Hepatic stellate cell (primary cell): ENCODE data around the gene LAMB4.
"Not testable (repeated sequence)": the region's sequence is repeated elsewhere in the genome, so short reads cannot be mapped to it uniquely, and the experiment has no call there.

ENCODE experiments used
- DNase-seq: peaks from one replicate; pipeline ENCODE4 v3.0.0; 2011; ENCODE audit warnings: low spot score

LAMB4 gene

DNA sequence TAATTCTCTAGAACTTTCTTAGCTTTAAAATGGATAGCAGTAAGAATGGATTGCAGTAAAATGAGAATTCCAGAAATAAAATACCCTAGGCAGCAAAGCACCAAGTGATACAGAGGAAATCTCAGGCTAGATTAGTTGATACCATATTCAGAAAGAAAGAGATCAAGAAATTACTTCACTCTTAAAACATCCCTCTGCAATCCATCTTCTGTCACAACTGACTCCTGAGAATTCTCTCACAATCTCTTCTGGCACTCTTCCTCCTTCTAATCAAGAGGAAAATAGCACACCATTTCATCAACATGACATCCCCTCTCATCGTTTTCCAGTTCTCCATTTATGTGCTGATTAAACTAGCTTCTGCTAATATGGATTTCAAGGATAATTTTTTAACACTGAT, 85.0 kb downstream of the LAMB4 start:
- peak; percentile 44 for DNase-seq

DNA sequence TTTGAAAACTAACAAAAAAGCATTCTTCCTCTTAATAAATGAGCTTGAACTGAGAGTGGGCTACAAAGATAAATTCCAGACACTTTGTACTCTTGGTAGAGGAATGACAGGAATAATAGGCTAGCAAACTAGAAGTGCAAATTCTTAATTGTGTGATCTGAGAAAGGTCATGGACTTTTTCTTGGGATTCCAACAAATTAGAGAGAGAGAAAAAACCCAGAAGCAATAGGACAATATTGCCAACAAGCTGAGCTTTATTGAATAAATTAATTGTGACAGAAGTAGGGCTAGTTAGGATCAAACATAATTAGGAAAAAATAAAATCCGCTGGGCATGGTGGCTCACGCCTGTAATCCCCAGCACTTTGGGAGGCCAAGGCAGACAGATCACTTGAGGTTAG, 85.8 kb downstream of the LAMB4 start:
- DNase-seq: no peak

DNA sequence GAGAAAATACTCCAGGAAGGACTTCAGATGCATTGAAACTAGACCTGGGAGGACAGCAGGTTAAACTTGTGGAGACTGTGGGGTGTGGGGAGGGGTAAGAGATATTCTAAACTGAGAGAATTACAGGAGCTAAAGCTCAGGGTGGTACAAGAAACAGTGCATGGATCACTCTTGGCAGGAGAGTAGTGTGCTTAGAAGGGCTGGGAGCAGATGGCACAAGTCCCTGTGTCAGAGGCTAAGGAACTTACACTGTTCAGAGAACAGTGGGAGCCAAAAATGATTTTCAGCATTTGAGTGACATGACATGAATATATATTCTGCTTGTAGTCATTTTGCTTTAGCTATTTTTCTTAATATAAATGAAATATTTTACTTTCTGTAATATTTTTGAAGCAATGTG, 91.2 kb downstream of the LAMB4 start:
- DNase-seq: no peak

DNA sequence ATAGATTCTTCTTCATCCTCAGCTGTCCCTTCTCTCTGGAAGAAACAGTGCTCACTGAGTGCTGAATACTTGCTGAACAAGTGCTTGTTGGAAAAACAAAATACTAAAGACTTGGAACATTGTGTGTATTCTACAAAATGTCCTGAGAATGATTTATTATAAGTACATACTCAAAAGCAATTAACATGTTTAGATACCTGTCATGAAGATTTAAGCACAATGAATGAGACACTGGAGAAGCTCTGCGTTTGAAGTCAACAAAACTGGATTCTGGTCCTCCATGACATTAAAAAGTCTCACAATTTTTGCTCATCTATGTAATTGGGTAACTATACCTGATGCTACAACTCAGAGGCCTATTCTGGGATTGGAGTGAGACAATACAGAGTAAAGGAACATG, 92.4 kb downstream of the LAMB4 start:
- no peak for DNase-seq

DNA sequence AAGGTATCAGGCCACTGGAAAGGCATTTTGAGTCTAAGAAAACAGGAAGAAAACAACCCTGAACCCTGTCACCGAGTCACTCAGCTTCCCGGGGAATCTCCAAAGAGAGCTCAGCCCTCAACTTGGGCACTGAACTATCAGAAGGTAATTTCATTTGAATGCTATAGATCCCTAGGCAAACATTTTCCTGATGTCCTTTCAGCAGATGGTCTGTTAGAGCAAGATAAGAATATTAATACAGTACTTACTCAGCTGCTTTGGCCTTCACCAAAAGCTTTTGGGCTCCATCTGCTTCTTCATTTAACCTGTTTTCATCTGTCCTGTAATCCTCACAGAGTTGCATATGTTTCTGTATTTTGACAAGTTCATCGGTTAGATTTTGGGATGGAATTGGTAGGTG, 93.0 kb downstream of the LAMB4 start:
- DNase-seq: no peak

DNA sequence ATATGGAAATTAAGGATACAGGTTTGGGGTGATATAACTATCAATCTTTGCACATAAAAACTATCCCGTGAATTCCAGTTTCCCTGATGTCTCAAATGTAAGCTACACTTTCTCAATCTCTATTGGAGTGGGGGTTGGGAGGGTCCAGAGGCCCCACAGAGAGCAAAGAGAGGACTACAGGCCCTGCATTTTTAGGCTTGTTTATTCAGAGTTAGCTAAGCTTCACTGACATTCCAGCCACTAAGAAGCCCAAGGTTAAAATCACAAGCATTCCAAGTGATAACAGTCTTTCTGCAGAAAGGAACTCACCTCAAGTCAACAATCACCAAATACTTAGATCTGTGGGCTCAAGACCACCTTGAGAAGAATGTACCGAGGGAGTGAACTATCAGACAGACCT, 95.6 kb downstream of the LAMB4 start:
- DNase-seq: no peak

DNA sequence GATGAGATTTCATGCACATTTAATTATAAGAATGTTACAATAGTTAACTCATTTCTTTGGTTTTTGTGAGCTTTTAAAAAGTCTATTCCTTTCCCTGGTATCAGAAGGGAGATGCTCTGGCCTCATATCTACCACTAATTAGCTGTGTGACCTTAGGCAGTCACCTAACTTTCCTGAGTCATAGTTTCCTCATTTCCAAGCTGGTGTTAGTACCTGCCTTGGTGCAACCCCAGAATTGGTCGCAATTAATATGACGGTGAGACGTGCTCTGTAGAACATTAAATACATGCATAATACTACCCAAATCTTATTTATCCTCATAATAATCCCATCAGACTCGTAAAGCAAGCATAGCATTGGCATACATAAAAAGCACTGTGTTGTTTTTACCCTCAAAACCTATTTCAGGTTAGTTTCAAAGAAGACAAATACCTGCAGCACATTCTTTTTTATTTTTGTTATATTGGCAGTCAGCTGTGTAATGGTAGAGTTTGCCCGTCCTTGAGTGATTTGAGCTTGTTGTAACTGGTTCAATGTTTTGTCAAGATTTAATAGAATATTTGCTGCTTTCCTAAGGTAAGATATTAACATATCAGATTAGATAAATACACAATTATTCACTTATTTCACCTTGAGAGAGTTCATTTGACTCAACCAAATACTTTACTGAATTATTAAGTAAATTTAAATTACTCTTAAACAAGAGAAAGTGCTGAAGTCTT, 96.2 kb downstream of the LAMB4 start:
- DNase-seq: no peak

DNA sequence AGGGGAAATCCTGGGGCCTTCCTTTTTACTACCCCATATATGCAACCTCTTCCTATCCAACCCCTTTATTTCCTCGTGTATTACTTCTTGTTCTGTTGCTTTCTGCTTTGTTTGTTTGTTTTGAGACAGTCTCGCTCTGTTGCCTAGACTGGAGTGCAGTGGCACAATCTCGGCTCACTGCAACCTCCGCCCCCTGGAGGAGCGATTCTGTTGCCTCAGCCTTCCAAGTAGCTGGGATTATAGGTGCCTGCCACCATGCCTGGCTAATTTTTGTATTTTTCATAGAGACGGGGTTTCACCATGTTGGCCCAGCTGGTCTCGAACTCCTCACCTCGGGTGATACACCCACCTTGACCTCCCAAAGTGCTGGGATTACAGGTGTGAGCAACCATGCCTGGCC, 96.9 kb downstream of the LAMB4 start:
- DNase-seq: not testable (repeated sequence)

DNA sequence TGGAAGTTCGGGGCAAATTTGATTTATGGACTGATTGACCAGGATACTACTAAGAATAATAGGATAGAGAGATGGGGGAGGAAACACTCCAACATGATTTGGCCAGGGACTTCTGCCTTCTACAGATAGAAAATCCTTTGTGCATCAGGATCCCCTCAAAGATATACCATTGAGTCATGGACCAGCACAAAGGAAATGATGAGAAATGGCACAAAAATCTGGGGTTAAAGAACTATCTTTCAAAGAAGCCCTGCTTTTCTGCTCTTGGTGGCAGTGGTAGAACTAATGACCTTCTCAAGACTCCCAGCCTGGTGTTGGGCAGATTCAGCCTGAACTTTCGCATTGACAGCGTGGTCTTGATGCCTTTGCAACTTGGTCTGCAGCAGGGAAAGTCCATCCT, 99.6 kb downstream of the LAMB4 start:
- DNase-seq: peak; percentile 21

DNA sequence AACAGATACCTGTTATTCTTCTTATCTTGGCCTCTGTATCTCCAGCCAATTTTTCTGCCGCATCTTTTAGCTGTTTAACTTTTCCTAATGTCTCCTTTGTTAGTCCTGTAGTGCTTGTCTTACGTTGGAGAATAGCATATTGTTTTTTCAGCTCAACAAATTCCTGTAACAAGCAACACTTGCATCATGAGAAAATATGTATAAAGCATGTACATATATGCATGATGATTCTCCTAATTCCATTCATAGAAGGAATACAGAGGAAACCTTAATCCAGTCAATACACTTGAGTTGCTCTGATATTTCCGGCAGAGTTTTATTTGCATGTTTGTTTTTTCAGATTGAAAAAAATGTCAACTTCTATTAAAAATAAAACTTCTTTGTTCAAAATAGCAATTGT, 101.1 kb downstream of the LAMB4 start:
- DNase-seq: no peak

DNA sequence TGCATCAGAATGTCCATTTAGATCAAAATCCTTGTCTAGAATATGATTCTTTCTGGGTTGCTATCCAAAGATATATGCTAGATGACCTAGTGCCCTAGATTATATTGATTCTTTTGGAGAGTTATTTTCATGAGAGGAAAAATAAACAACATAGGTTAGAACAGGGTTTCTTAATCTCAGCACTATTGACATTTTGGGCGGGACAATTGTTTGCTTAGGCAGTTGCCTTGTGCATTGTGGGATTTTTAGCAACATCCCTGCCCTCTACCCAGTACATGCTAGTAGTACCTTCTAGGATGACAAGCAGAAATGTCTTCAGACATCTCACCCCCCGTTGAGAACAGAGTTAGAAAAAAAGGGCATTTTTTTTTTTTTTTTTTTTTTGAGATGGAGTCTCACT, 102.0 kb downstream of the LAMB4 start:
- DNase-seq: no peak

DNA sequence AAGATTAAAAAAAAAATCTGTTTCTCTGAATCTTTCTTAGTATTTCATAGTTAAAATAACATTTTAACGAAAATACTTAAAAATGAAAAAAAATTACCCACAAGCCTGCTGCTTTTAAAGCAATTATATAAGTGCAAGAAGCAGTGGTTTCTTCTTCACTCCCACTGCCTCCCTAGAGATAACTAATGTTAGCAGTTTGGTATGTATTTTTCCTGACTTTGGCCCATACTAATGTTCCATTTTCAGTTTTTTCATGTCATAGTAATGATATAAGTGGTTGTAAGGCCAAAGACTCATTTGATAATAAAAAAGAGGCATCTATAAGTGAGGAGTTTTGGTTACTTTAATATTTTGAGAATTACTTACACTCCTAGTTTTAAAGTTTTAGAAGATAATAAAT, 102.9 kb downstream of the LAMB4 start:
- no peak for DNase-seq

DNA sequence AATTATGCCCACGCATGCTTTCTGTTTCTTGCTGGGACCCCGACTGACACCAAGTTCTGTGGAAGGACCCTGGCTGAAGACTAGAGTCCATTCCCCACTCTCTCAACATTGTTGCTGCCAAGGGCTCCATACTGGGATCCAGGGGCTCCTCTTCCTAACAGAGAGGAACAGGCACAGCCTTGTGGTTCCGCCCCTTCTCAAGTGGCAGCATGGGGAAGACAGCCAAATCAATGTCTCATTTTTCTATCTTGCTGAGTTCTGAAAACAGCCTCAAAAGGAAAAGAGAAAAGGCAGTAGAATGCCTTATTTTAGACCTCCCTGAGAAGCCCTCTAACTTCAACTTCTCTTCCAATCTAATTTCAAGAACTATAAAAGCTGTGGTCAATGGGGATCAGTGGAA, 103.5 kb downstream of the LAMB4 start:
- DNase-seq: no peak

DNA sequence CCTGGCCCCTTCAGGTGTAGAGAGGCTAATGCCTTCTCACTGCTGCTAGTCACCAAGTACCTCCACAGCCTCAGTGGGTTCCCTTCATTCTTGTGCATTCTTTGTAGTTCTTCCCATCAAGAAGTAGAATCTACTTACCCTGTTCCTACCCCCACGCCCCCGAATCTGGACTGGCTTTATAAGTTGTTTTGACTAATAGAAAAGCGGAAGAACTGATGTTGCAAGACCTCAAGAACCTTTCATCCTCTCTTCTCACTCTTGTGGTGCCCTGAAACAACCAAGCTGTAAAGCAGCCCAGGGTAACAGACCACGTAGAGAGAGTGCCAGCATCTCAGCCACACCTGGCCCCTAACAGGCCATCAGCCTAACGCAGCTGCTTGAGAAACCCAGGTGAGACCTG, 104.0 kb downstream of the LAMB4 start:
- no peak for DNase-seq

DNA sequence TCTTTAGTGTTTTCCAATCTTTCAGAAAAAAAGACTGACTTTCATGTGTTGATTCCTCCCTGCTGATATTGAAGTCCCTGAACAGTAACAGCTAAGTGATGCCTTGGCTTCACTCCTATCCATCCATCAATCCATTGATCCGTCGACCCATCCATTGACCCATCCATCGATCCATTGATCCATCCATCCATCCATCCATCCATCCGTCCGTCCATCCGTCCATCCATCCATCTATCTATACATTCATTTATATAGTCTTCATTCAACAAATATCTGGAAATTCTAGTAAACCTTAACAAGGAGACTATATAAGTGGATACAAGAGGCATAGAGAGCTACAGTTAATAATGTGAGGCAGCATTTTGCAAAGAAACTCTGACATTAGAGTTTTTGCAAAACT, 105.6 kb downstream of the LAMB4 start:
- DNase-seq: no peak

DNA sequence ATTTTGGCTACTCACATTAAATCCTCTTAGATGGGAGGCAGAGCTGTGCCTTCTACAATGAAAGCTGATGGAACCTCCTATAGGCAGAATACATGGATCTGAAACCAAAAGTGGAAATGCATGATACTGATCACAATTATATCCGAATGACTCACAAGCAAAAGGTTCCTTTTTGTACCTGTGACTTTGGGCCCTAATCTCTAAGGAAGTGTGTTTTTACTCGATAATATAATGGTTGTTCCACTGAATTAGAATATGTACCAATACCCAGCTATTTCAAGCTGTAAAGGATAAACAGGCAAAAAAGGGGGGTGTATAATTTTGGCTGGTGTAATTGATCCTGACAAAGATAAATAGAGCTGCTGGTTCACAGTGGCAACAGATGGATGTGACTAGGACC, 109.6 kb downstream of the LAMB4 start:
- no peak for DNase-seq

DNA sequence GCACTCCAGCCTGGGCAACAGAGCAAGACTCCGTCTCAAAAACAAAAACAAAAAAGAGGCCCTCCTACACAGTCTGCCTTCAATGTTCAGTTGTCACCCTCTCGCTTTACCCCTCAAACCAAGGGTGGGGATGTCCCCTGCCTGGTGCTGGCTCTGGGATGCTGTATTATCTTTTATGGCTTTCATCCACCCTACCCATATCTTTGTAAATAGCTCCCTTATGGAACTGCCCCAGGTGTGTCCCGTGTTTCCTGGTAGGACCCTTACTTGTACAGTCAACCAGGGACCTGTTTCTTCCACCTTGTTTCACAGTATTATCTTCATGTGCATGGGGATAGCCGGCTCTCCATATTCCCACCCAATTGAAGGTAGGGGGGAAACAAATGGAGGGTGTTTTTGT, 111.5 kb downstream of the LAMB4 start:
- DNase-seq: no peak

DNA sequence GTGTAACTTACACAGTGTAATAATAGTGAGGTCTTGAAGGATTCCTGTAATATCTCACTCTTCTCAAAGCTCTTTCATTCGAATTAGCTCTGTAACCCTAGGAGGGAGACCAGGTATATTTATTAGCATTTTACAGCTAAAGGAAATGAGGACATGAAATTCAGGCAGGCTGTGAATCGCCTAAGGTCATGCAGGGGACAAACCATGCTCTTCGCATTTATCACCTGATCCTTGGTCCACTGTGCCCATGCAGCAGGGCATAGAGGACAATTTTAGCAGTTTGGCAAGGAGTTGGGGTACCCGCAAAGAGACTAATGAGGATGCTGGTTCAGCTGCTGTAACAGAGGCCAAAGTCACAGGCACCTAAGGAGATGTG, 112.4 kb downstream of the LAMB4 start:
- DNase-seq: no peak

DNA sequence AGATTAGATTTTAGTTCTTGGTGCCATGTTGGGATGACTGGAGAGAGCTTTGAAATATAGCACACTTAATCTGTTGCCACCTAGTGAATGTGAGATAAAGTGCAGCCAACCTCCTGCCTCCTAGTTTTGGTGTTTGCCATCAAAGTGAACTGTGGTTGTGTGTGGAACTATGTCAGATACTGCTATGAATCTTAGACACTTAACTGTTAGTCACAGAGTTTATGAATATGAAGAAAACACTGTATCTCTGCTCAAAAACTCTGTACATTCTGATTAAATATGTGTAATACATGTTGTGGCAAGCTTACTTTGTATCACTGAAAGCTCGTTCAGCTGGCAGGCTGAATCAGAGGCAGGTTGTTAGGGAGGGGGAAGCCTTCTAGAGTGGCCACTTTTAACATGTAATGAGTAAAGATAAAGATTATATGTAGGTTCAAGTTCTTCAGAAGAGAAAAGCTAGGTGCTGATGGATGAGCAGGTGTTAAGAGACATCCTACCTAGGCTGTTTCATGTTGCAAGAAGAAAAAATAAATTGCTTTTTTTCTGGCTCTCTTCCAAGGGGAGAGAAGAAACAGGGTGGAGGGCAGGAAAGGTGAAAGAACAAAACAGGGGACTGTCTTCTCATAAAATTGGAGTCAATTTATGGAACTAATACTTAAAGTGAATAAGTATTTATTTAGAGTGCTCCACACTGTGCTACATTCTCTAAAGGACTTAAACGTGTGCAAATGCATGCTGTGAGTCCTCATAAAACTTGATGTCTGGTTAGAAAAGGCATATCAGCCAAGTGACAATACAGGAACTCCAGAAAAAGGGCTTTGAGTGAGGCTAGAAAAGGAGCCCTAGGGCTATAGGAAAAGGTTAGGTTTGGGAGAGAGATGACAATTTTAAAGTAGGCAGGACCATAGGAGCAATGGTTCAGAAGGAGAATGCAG, 113.1 kb downstream of the LAMB4 start:
- DNase-seq: no peak

DNA sequence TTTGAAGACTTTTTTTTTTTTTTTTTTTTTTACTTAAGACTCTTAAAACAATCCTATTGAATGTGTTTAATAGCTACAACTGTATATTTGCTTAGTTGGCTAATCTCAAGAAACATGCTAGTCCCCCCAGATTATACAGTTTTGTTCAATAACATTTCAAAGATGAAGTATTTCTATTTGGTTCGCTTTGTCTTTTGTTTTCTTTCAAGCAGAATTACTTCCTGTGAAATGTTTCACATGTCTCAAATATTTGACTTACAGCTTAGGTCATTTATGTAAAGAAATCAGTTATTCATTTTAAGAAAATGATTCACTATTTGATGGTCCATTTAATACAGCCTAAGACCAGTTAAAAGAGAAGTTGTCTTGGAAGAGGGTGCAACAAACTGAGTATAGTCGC, 114.4 kb downstream of the LAMB4 start:
- no peak for DNase-seq

DNA sequence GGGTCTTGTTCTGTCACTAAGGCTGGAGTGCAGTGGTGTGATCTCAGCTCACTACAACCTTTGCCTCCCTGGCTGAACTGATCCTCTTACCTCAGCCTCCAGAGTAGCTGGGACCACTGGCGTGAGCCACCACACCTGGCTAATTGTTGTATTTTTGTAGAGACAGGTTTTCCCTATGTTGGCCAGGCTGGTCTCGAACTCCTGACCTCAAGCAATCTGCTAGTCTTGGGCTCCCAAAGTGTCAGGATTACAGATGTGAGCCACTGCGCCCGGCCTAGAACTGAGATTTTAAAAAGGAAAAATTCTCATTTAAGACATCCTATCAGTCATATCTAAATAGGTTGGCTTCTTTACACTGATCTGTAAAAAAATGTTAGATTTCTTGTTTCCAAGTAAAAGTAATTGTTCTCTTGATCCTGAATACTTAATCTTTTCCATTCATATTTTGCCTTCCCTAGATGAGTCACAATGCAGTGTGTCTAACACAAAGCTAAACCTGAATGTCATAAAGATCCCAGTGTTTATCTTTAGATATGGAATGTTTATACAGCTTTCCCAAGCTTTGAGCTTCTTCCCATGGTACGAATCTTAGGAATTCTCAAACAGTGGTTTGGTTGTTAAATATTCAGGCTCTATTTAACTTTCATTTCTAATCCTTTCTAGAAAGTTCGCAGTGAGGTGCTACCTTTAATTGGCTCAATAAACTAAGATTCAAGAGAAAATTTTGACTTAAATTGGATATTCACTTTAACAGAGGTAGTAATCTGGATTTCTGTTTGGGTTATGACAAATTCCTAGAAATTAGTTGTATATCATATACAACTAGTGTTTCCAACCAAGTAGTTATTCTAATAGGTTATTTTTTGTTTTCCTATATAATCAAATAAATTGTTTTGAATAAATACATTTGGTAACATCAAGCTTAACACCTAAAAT, 115.1 kb downstream of the LAMB4 start:
- peak; percentile 49 for DNase-seq

DNA sequence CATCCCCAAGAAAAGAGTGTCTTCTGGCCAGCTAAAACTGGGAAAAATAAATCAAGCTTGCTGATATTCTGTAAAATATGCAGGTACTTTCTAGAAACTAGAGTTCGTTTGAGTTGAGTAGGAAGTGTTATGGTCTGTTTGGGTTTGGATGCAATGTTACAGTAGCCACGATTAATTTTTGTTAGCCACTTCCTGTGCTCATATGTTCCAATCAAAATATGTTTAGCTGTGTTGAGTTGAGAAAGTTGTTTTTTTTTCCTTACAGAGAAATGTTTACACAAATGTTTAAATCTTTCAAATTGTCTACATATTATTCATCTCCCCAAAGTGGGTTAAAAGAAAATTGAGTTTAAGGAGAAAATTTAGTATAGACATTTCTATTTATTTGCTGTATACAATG, 115.9 kb downstream of the LAMB4 start:
- no peak for DNase-seq
